NCI-H1436 (cell line): Measurements from ENCODE around the gene TUSC2.

Experiments
- DNase-seq: peaks from one replicate; lab custom pipeline; 2025; lab: John Stamatoyannopoulos, UW

Gene TUSC2

GRCh38 chr3:50336452-50337174, 8.6 kb upstream of the TUSC2 start:
- DNase-seq = no peak

GRCh38 chr3:50334339-50335075, 6.5 kb upstream of the TUSC2 start:
- no peak for DNase-seq

GRCh38 chr3:50333744-50334328, 5.8 kb upstream of the TUSC2 start:
- DNase-seq = no peak

- DNase-seq = no peak
These were observed 3.4 kb upstream of the TUSC2 start for GRCh38 chr3:50331364-50331907.

GRCh38 chr3:50330330-50330729, 2.3 kb upstream of the TUSC2 start:
- no peak for DNase-seq

GRCh38 chr3:50327129-50327528, 894 bp downstream of the TUSC2 start:
- DNase-seq = no peak

GRCh38 chr3:50326182-50326541, 1.9 kb downstream of the TUSC2 start:
- no peak for DNase-seq

- no peak for DNase-seq
These were observed 2.4 kb downstream of the TUSC2 start for GRCh38 chr3:50325497-50326181.

GRCh38 chr3:50325113-50325480, 2.9 kb downstream of the TUSC2 start:
- no peak for DNase-seq

GRCh38 chr3:50324351-50325112, 3.5 kb downstream of the TUSC2 start:
- no peak for DNase-seq

GRCh38 chr3:50323614-50324199, 4.3 kb downstream of the TUSC2 start:
- DNase-seq = no peak

GRCh38 chr3:50323092-50323600, 4.9 kb downstream of the TUSC2 start:
- no peak for DNase-seq

GRCh38 chr3:50322386-50323091, 5.5 kb downstream of the TUSC2 start, which contains the start of gene HYAL2:
TSS of gene HYAL2 (minus strand) at chr3:50322745. CDS start at chr3:50320489, 2,256 bp downstream.
- no peak for DNase-seq

GRCh38 chr3:50322115-50322385, 6.0 kb downstream of the TUSC2 start:
- no peak for DNase-seq

- peak; percentile 72 for DNase-seq
These were observed 6.5 kb downstream of the TUSC2 start for GRCh38 chr3:50321336-50322114.

GRCh38 chr3:50320853-50321335, 7.1 kb downstream of the TUSC2 start:
- DNase-seq = peak; percentile 61

- no peak for DNase-seq
These were observed 8.0 kb downstream of the TUSC2 start for GRCh38 chr3:50319894-50320625.

GRCh38 chr3:50319181-50319893, 8.7 kb downstream of the TUSC2 start:
- DNase-seq = no peak
